Stimulated activated naive CD8-positive, alpha-beta T cell treated with anti-CD3 and anti-CD28 coated beads, Interleukin-15, Interleukin-2, amounts not matched to agents 100 ng/mL and 50 ng/mL, for 24 hours (primary cell): ENCODE data around the gene NOTCH1.

Source experiments
- H3K27ac Mint-ChIP-seq: one replicate; pipeline ENCODE4 v1.8.0; 2021; ENCODE audit warnings: mild to moderate bottlenecking, mixed read lengths
- H3K27me3 Mint-ChIP-seq: one replicate; pipeline ENCODE4 v1.8.0; 2021; ENCODE audit warnings: mixed read lengths
- H3K36me3 Mint-ChIP-seq: one replicate; pipeline ENCODE4 v1.8.0; 2021; ENCODE audit warnings: low read depth, mixed read lengths
- H3K4me1 Mint-ChIP-seq: one replicate; pipeline ENCODE4 v1.8.0; 2021; ENCODE audit warnings: low read depth, mixed read lengths
- H3K4me3 Mint-ChIP-seq: one replicate; pipeline ENCODE4 v1.8.0; 2021; ENCODE audit warnings: mild to moderate bottlenecking, mixed read lengths
- H3K9me3 Mint-ChIP-seq: one replicate; pipeline ENCODE4 v1.8.0; 2021; ENCODE audit warnings: mixed read lengths

Gene NOTCH1

GRCh38 chr9:136504512-136505348, 41.1 kb downstream of the NOTCH1 start:
- Mint-ChIP-seq H3K27ac (no peak overlapping the region), H3K36me3 (peaks cover 15% of the 10 kb centered on the region), H3K27me3 (no peaks in the 10 kb centered on the region)

DNA sequence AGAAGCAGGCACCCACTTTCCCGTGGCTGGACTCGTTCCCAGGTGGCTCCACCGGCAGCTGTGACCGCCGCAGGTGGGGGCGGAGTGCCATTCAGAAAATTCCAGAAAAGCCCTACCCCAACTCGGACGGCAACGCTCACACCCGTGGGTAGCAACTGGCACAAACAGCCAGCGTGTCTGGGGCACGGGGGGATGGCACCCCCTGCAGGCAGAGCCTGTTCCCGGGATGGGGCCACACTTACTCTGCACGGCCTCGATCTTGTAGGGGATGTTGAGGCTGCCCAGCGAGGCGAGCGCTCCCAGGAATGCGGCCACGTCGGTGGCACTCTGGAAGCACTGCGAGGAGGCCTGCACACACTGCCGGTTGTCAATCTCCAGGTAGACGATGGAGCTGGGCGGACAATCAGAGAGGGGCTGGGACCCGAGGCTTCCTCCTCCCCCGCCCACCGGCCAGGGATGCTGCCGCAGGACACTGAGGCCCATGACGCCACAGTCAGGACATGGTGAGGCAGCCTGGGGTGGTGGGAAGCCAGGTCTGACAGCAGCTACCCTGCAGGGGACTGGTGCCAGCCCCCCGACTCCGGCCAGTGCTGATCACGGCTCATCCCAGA, 42.8 kb downstream of the NOTCH1 start:
- Mint-ChIP-seq H3K27ac (no peak overlapping the region), H3K9me3 (no peaks in the 10 kb centered on the region), H3K4me3 (no peak overlapping the region), H3K4me1 (no peaks in the 10 kb centered on the region), H3K36me3 (peaks cover 24% of the 10 kb centered on the region), H3K27me3 (no peaks in the 10 kb centered on the region)

More at GRCh38 chr9:136504512-136505348, 41.1 kb downstream of the NOTCH1 start:
- Mint-ChIP-seq H3K4me1 (no peaks in the 10 kb centered on the region), H3K4me3 (no peak overlapping the region), H3K9me3 (no peaks in the 10 kb centered on the region)

DNA sequence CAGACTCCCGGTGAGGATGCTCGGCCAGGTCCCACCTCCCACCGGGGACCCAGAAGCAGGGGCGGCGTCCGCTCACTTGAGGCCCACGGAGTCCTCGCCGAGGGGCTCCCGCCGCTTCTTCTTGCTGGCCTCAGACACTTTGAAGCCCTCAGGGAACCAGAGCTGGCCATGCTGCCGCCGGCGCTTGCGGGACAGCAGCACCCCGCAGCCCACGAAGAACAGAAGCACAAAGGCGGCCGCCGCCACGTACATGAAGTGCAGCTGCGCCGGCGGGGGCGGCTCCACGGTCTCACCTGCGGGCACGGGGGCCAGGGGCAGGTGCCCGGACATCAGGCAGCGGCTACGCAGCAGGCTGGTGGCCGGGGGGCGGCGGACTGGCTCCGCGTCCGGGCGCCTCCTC, 43.7 kb downstream of the NOTCH1 start:
- Mint-ChIP-seq H3K9me3 (no peaks in the 10 kb centered on the region), H3K27ac (no peak overlapping the region), H3K27me3 (no peaks in the 10 kb centered on the region), H3K4me3 (no peak overlapping the region), H3K4me1 (no peaks in the 10 kb centered on the region), H3K36me3 (peaks cover 27% of the 10 kb centered on the region)

- H3K27me3 Mint-ChIP-seq: no peaks in the 10 kb centered on the region
- no peak overlapping the region for H3K4me3 Mint-ChIP-seq
- no peaks in the 10 kb centered on the region for H3K9me3 Mint-ChIP-seq
- H3K4me1 Mint-ChIP-seq: no peaks in the 10 kb centered on the region
- H3K36me3 Mint-ChIP-seq: peaks cover 27% of the 10 kb centered on the region
- H3K27ac Mint-ChIP-seq: no peak overlapping the region
These were observed 44.2 kb downstream of the NOTCH1 start for GRCh38 chr9:136501686-136502085.

GRCh38 chr9:136499935-136500910, 45.6 kb downstream of the NOTCH1 start:
- no peaks in the 10 kb centered on the region for H3K4me1 Mint-ChIP-seq
- no peaks in the 10 kb centered on the region for H3K9me3 Mint-ChIP-seq
- no peak overlapping the region for H3K27ac Mint-ChIP-seq
- H3K36me3 Mint-ChIP-seq: peaks cover 27% of the 10 kb centered on the region
- no peak overlapping the region for H3K4me3 Mint-ChIP-seq
- H3K27me3 Mint-ChIP-seq: no peaks in the 10 kb centered on the region

- Mint-ChIP-seq H3K9me3 (no peaks in the 10 kb centered on the region), H3K27ac (no peak overlapping the region), H3K4me3 (no peak overlapping the region), H3K27me3 (no peaks in the 10 kb centered on the region), H3K4me1 (no peaks in the 10 kb centered on the region), H3K36me3 (peaks cover 26% of the 10 kb centered on the region)
These were observed 46.5 kb downstream of the NOTCH1 start for GRCh38 chr9:136499071-136499934.

DNA sequence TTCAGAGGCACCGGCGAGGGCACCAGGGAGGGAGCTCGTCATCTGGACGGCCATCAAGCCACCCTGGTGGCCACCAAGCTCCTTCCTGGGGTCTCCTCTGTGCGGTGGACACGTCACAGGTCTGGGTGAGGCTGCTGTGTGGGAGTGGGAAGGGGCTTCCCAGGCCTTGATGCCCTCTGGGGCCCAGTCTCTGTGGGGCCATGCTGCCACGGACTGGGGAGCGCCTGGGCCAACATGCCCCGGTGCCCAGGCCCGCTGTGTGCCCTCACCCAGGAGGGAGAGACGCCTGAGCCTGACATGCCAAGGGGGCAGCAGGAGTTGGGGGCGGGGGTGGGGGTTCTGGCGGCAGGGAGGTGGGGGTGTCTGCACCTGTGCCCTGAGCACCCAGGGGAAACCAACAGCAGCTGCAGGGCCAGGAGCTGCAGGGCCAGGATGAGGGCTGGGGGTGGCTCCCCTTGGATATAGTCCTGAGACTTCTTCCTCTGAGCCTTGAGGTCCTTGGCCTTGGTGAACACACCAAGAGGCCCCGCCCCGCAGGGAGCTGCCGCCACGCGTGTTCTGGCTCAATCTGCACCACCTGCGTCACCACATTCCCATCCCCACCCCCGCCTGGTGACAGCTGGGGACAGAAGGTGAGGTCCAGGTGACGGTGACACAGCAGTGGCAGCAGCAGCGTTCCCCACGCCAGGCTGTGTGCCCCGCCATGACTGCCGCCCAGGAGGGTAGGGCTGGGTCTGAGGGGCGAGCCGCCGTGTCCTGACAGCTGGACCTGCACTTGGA, 47.7 kb downstream of the NOTCH1 start:
- Mint-ChIP-seq H3K4me3 (no peak overlapping the region), H3K4me1 (no peaks in the 10 kb centered on the region), H3K27me3 (no peaks in the 10 kb centered on the region), H3K9me3 (no peaks in the 10 kb centered on the region), H3K36me3 (peaks cover 24% of the 10 kb centered on the region), H3K27ac (no peak overlapping the region)

DNA sequence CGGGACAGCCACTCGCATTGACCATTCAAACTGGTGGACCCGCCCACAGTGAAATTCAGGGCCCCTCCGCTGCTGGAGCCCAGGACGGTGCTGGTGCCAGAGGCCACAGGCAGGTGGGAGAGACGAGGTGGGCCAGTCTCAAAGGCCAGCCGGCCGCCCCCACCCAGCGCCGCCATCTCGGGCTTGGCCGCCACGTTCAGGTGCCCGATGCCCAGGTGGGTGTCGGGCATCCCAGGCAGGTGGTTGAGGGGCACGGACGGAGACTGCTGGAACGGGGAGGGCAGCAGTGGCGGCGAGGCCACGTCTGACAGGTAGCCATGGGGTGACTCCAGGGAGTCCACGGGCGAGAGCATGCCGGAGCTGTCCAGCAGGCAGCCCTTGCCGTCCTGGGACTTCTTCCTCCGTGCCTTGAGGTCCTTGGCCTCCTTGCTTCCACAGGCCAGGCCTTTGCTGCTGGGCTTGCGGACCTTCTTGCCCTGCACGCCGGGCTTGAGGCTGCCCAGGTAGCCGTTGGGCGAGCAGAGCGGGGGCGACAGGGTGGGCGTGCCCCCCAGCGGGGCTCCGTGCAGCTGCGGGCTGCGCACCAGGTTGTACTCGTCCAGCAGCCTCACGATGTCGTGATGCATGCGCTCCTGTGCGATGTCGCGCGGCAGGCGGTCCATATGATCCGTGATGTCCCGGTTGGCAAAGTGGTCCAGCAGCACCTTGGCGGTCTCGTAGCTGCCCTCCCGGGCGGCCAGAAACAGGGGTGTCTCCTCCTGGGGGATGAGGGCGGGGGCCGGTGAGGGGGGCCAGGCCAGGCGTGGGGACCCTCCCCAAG, 48.8 kb downstream of the NOTCH1 start:
- Mint-ChIP-seq H3K4me3 (no peak overlapping the region), H3K4me1 (no peaks in the 10 kb centered on the region), H3K36me3 (peaks cover 18% of the 10 kb centered on the region), H3K27me3 (no peaks in the 10 kb centered on the region), H3K27ac (no peak overlapping the region), H3K9me3 (no peaks in the 10 kb centered on the region)

- Mint-ChIP-seq H3K27me3 (no peaks in the 10 kb centered on the region), H3K9me3 (no peaks in the 10 kb centered on the region), H3K4me1 (no peaks in the 10 kb centered on the region), H3K36me3 (peaks cover 15% of the 10 kb centered on the region), H3K4me3 (no peak overlapping the region), H3K27ac (no peak overlapping the region)
These were observed 49.7 kb downstream of the NOTCH1 start for GRCh38 chr9:136496181-136496580.

- no peak overlapping the region for H3K27ac Mint-ChIP-seq
These were observed 50.5 kb downstream of the NOTCH1 start for GRCh38 chr9:136495238-136495800.

DNA sequence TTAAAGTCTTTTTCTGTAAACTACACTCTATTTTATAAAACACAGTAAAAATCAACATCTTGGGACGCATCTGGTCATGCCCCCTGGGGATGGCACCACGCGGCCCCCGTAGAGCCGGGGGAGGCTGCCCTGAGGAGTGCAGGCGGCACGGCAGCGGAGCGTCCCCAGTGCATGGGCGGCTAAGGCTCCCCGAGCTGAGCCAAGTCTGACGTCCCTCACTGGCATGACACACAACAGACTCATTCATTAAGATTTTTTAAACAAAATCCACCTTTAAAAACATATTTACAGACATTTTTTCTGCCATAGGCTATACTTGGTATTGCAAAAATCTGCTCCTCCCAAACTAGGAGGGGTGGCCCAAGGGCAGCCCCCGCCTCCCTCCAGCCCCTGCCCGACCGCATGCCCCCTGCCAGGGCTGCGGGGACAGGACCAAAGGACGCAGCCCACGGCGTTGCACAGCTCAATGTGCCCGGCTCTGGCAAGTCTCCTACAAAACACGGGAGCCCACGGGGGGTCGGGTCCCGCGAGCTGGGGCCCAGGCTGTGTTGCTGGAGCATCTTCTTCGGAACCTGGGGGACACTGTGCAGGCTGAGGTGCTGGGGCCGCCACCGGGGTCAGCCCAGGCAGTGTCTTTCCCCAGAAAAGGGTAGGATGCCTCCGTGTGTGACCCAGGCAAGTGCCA, 51.2 kb downstream of the NOTCH1 start:
- Mint-ChIP-seq H3K9me3 (no peaks in the 10 kb centered on the region), H3K27me3 (no peaks in the 10 kb centered on the region), H3K4me3 (no peak overlapping the region), H3K4me1 (no peaks in the 10 kb centered on the region), H3K27ac (no peak overlapping the region), H3K36me3 (peaks cover 12% of the 10 kb centered on the region)

More at GRCh38 chr9:136495238-136495800, 50.5 kb downstream of the NOTCH1 start:
- no peaks in the 10 kb centered on the region for H3K9me3 Mint-ChIP-seq
- no peaks in the 10 kb centered on the region for H3K4me1 Mint-ChIP-seq
- no peak overlapping the region for H3K4me3 Mint-ChIP-seq
- H3K36me3 Mint-ChIP-seq: peaks cover 14% of the 10 kb centered on the region
- H3K27me3 Mint-ChIP-seq: no peaks in the 10 kb centered on the region

DNA sequence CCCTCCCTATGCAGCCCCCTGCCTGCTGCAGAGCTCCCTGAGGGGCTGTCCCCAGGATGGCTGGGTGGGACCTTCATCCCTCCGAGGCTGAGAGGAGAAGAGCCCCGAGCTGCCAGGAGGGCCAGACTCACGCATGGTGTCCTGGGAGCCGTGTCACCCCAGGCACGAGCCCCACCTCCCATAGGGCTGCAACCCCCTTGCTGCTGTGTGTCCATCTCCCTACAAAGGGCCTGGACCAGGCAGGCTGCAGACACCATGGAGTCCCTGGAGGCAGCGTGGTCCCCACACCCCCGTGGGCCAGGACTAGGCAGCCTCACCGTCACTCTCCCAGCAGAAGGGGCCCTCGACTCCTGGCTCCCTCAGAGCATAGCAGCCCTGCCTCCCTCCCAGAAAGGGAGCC, 51.8 kb downstream of the NOTCH1 start:
- no peak overlapping the region for H3K4me3 Mint-ChIP-seq
- H3K36me3 Mint-ChIP-seq: peaks cover 8% of the 10 kb centered on the region
- H3K27me3 Mint-ChIP-seq: no peaks in the 10 kb centered on the region
- H3K4me1 Mint-ChIP-seq: no peaks in the 10 kb centered on the region
- no peak overlapping the region for H3K27ac Mint-ChIP-seq
- H3K9me3 Mint-ChIP-seq: no peaks in the 10 kb centered on the region
